ENCODE data around the gene DCAF4. TPM values are rescaled to one million over a fixed set of nuclear protein-coding genes. Genes with fewer than 3 reads are reported as not detected.

The DCAF4 gene, protein sequence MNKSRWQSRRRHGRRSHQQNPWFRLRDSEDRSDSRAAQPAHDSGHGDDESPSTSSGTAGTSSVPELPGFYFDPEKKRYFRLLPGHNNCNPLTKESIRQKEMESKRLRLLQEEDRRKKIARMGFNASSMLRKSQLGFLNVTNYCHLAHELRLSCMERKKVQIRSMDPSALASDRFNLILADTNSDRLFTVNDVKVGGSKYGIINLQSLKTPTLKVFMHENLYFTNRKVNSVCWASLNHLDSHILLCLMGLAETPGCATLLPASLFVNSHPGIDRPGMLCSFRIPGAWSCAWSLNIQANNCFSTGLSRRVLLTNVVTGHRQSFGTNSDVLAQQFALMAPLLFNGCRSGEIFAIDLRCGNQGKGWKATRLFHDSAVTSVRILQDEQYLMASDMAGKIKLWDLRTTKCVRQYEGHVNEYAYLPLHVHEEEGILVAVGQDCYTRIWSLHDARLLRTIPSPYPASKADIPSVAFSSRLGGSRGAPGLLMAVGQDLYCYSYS
- total RNA-seq (2014; rRNA removed; shearing (Covaris generic)), result 12.7 and 22.6 TPM in 2 replicates

DNA sequence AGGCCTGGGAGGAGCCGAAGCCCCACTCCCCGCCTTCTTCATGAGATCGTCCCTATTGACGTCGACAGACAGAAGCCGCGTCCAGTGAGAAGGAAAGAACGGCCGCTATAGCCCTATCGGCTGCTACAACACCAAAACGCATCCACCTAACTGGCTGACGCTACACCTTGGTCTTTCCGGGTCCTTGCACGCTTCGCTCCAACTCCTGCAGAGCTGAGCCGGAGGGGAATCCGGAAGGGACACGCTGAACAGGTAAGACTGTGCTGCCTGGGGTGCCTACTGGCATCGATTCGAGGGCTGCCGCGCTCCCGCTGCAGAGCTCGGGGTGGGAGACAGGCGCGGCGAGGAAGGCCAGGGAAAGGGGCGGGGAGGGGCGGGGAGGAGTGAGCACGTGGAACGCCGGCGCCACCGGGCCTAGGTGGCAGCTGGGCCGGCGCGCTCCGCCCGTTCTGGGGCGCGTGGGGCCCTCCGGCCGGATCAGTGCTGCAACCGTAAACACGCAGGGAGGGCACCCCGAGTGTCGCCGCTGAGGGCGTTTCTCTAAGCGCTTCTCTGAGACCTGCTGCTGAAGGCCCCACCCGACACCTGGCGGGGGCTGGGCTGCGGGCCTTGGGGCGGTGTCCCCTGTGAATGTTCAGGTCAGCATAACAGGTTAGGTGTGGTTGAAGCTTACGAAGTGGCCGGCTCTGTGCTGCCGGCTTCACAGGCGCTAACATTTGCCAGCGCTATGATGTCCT is at the start of gene DCAF4:
Gene DCAF4, plus strand, starts transcription at position 173 of the 737 bp plus-strand sequence. CDS start 11,515 bp downstream, outside the sequence.
- peak; percentile 98 for DNase-seq (ENCODE audit: low read depth)

DNA sequence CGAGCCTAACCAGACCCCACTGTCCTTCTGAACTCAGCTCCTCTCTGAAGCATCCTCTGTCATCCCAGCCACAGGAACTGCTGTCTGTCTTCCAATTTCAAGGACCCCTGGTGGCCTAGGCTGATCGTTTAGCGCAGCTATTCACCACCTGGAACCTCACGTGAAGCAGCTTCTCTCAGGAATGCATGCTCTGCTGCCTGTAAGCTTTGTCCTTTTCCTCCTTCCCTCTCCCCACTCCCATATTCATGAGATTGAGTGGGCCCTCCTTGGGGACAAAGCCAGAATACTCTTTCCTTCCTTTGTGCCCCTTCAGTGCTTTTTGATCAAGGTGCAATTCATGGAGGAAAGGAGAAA is 49.6 kb upstream of the DCAF4 start:
- DNase-seq (ENCODE audit: low read depth), result no peak

DNA sequence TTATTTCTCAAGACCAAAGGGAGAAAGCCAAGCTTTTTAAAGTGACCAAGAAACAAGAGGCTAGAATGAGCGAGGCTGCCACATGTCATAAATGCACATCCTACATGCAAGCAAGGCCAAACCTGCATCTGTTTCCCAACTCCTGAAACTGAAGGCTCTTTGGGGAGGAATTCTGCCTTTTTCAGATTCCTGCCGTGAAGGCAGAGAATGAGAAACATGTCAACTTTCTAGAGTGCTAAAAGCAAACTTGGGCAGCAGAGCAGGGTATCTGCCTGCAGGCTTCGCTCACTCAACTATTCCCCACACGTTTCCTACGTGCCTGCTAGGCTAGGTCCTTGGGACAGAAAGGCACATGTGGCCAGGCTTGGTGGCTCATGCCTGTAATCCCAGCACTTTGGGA is 47.5 kb upstream of the DCAF4 start:
- DNase-seq (ENCODE audit: low read depth), result no peak

DNA sequence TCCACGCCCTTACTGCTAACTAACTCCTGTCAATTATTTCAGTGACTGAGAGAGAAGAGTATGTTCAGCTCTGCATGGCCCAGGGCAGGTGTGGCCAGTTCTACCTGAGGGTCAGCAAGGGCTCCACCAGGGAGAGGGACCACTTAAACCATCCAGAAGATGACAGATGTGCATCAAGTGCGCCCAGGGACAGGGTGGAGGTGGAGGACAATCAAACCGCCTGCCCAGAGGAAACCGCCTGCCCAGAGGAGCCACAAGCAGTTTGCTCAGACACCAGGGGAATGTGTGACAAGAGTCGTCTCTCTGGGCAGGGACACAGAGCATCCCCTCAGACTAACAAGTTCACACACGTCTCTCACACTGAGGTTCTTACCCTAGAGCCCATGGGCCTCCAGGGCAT is 46.8 kb upstream of the DCAF4 start:
- DNase-seq (ENCODE audit: low read depth), result no peak

DNA sequence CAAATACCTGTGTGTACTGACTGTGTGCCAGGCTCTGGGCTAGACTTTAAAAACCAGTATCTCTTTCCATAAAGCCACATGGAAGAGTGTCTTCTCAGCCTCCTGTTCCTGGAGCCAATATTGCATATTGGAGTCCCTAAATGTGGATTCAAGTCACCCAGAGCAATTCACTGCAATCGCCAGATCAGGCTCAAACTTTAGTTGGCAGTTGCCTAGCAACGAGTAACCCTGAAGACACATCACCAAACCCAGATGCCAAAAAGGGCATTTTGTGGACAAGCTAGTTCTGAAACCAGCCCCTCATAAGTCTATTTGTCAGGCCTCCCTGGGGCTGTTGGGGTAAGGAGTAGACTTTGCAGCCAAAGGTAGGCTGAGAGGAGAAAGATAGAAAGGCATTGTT is 46.1 kb upstream of the DCAF4 start:
- DNase-seq (ENCODE audit: low read depth), result peak; percentile 15

DNA sequence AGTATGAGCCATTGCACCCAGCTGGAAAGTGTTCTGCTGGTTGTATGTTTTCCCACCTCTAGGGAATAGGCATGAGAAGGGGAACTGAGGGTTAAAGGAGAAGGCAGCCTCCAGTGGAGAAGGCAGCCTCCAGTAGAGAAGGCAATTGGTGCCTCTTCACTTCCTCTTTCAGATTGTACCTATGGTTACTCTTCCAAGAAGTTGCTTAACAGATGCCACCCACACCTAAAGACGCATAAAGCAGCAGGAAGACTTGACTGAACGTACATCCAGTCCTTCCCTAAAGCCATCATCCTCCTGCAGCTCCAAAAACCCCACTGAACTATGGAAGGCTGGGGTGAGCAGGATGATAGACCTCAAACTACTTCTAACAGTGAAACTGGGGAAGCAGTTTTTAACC is 45.4 kb upstream of the DCAF4 start:
- no peak for DNase-seq (ENCODE audit: low read depth)

DNA sequence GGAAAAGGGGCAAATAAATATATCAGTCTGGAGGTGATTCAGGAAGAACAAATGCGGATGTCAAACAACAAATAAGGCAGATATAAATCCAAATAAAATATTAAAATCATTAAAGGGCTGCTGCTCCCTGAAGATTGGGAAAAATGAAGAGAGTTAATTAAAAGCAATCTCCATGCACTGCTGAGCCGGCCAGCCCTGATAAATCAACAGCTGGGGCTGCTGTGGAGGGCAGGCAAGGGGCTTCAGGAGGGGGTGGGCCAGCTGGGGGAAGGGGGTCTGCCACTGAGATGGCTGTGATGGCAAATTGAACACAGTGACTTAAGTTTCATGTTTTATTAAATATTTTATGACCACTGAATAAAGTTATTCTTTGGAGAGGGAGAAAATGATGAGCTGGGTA is 44.7 kb upstream of the DCAF4 start:
- DNase-seq (ENCODE audit: low read depth), result no peak

DNA sequence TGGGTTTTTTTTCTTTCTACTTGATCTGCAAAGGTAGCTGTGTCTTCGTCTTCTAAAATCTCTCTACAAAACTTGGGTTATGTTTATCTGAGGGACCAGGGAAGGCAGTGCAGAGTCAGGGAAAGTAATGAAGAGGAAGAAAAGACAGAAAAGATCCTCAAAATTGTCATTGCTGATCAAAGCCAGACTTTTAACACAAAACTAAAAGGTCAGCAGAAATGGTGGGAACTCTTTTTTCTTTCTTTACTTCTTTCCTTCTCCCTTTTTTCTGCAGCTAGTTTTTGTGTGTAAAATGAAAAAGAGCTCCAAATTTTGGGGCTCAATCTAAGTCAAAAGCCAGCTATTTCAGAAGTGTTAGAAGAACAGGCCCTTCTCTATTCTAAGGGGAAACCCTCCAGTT is 44.2 kb upstream of the DCAF4 start:
- DNase-seq (ENCODE audit: low read depth), result no peak

DNA sequence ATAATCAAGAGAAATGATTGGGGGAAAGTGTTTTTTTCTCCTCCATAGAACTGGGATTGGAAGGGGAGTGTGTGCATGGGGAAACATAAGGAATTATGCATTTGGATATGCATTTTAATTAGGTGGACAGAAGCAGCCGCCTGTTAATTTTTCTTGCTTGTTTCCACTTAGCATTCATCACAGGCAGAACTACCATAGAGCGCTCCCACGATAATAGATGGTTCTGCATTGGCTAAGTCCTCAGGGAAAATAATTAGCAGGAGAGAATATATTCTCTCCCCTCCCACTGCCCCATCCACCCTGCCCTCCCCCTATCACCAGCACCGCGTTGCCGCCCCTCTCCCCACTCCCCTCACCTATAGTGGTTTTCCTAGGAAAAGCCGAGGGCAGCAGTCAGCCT is 43.8 kb upstream of the DCAF4 start:
- DNase-seq (ENCODE audit: low read depth), result no peak

DNA sequence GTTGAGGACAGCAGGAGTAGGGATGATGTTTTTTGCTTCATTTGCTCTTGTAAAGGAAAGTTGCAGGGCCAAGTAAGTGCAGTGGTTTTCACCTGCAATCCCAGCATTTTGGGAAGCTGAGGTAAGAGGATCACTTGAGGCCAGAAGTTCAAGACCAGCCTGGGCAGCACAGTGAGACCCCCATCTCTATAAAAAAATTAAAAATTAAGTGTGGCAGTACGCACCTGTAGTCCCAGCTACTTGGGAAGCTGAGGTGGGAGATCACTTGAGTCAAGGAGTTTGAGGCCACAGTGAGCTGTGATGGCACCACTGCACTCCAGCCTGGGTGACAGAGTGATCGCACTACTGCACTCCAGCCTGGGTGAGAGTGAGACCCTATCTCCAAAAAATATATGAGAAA is 43.2 kb upstream of the DCAF4 start:
- no peak for DNase-seq (ENCODE audit: low read depth)

DNA sequence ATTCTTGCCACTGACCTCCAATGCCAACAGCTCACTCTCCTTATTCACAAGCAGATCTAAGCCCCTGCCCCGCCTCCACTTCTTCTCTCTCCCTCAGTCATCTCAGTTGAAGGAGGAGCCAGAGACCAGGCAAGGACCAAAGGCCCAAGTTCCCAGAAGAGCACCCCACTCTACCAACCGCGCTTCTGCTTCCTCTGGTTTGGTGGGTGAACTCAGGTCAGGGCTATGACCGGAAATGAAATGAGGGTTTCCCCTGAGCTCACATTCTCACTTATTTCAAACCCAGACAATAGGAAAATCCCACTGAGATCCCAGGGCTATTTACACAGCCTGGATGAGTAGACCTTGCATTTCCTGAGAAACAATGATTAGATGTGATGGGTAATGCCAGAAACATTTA is 42.3 kb upstream of the DCAF4 start:
- no peak for DNase-seq (ENCODE audit: low read depth)

DNA sequence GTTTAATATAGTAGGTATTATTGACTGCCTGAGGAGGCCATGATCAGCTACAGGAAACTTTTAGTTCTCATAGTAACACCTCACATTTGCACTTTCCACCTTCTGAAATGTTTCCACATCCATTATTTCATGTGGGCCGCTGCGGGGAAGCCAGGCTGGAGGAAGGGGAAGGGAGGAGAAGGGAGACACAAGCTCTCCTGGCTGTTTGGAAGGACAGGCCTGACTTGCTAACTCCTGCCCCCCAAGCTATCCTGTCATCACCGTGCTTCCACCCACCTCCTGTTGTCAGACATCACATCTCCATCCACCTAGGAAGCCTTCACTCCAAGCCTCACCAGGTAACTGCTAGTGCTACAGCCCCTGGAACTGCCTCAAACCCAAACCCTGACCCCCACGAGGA is 41.9 kb upstream of the DCAF4 start:
- no peak for DNase-seq (ENCODE audit: low read depth)

DNA sequence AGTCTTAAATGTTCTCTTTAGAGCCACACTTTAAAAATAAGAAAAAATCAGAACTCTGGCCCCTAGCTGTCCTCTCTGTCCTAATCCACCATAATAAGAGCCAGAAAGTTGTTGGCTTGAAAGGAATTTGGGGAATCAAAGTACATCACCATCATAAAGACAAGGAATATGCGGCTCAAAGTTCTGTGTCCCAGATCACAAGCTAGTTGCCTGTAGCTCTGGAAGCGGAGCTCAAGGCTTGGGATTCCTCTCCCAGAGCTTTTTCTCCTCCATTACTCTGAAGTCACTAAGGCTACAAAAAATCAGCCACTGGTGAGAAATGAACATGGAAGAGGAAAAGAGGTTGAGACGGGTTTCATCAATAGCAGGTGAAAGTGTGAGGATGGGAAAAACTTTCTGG is 38.8 kb upstream of the DCAF4 start:
- no peak for DNase-seq (ENCODE audit: low read depth)

DNA sequence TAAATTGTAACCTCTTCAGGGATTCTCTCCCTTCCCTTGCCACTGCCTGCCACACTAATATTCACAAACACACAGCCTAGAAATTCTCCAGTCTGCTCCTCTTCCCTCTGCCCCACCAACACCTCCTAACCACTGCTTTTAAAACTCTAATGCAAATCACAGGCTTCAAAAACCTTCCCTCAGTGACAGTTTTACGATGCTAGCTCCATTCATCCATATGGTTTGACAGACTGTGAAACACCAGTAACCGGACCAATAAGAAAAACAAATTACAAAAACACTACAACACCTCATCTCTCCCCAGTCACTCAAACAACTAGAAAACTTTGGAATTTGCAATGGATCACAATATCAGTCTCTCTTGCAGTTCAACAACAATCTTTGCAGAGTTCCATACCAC is 38.1 kb upstream of the DCAF4 start:
- DNase-seq (ENCODE audit: low read depth), result no peak

DNA sequence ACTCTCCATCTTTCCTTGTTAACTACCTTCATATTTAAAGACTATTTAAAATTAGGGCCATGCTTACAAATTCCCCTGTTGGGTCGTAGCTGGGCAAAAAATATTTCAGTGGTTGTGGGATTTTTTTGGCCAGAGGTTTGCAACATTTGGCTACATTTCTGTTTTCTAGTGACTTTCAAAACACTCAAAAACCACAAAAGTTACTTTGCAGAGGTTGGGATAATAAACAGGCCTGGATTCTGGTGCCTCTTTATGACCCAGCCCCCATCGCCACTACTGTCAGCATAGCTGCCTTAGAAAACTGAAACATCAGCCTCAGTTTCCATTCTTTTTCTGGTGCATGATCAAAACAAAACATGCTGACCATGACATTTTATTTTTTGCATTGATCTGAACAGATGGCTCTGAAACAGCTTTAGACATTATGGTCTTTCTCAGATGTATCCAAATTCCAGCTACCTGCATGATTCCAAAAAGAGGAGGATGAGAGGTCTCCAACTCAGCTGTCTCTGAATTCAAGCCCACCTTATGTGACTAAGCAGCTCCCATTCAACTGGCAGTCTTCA is 37.5 kb upstream of the DCAF4 start:
- DNase-seq (ENCODE audit: low read depth), result no peak

DNA sequence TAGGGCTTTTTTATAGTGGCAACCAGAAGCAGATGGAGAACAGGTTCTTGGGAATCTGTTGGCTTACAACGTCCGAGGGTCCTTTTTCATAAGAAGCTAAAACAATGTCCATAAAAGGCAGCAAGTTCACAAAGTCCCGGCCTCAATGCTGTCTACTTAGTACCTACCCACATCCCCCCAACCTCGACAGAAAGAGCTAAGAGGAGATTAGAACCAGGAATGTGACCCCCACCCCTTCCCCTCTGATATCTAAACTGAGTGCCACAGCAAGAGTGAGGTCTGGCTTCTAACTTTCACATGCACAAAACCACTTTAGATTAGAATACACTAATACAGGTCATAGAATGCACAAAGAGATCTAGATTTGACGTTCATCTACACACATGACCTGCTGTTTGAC is 36.9 kb upstream of the DCAF4 start:
- DNase-seq (ENCODE audit: low read depth), result no peak

DNA sequence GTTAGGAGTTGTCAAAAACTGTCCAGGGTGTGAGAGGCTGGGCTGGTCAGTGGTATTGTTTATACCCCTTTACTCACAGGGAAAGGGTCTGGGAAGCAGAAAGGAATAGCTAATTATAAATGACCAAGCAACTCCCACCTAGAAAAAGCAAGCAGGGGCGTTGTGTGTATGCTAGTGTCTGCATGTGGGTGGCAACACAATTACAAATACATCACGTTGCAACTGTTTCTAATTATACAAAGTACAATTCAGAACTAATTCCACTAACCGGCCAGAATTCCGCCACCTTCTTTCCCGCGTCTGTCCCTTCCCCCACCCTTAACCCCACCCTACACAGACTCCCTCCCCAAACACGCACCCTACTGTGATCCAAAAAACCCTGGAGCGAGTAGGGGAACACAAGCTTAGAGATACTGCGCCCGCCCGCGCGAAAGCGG is 34.6 kb upstream of the DCAF4 start:
- no peak for DNase-seq (ENCODE audit: low read depth)

DNA sequence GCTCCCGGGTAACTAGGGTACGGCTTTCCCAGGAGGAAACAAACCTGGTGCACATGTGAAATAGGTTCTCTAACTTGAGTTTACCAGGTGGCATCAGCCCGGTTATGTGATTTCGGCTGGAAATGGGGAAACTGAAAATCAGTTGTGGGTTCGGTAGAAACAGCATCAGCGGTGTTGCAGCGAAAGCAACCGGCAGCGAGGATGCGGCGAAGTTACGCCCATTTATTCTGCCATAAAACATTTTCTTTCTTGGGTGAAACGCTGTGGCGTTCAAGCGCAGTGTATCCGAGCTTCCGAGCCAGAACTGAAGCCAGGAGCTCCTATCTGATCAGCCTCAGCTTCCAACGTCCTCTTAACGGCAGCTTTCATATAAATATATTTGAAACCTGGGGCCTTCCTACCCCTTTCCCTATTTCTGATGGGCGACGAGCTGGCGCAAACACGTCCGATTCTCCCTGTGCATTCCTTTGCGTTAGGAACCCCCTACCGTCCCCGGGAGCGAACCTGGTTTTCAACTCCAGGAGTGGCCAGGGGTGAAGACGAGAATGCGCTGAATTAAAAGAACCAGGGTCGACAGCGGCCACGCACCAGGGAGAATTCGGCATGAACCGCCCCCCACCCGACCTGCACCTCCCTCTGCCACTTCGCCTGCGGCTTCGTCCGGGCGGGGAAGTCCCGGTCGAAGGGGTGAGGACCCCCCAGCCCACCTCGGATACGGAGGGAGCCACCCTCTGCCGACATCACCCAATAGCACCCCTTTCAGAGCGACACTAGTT is 34.0 kb upstream of the DCAF4 start:
- peak; percentile 37 for DNase-seq (ENCODE audit: low read depth)

DNA sequence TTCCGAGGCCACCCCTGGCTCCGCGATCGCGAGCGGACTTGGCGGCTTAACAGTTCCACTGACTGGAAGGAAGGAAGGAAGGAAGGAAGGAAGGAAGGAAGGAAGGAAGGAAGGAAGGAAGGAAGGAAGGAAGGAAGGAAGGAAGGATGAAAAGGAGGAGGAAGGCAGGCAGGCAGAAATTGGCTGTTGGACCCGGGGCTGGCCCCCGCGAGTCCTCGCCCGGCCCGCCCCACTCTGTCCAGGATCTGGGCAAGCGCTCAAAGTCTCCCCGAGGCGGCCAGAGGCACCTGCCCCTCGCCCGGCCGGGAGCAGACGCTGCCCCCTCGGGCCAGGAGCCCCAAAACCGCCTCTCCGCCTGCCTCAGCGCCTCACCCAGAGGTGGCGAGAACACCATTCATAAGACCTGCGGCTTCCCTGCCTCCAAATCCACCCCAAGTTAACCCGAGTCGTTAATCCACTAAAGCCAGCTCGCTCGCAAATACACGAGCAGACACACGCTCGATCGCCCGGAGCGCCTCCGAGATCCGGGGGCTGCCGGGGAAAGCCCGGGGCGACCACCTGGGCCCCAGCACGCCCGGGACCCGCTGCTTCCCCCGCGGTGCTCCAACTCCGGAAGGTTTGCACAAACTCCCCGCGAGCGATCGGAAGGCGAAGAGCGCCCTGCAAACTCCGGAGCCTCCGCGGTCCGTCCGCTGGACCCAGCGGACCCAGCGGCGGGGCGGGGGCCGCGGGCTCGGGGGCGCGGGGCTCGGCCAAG is 33.2 kb upstream of the DCAF4 start:
- DNase-seq (ENCODE audit: low read depth), result no peak

DNA sequence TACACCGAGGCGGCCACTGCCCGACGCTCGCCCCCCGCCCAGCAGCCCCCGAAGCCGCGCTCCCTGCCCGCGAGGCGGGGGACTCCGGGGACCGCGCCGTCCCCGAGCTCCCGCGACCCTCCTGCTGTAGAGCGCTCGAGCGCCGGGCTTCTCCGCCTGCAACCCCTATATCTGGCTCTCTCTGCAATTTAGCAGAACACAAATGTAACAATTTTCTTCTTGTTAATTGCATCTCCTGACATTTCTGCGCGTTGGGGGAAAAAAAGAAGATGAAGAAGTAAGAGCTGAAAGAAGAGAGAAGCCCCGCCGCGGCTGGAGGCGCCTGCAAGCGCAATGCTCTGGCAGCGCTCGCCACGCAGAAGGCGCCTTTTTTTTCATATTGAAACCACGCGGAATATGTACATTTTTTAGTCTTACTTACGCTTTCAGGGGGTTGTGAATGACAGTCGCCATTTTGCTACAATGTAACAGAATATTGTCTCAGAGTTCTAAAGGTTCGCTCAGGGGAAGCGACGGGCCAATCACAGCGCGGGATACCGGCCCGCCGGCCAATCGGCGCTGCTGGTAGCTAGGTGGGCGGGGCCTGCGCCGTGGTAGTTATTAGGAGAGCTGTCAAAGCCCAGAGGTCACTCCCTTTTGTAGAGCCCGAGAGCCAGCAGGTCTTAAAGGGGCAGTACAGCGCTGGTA is 32.5 kb upstream of the DCAF4 start, which contains the start of gene DPF3:
Gene DPF3, minus strand, starts transcription at position 466 of the 687 bp plus-strand sequence. Its CDS starts 13 bp downstream, at position 453.
- DNase-seq (ENCODE audit: low read depth), result peak; percentile 95

DNA sequence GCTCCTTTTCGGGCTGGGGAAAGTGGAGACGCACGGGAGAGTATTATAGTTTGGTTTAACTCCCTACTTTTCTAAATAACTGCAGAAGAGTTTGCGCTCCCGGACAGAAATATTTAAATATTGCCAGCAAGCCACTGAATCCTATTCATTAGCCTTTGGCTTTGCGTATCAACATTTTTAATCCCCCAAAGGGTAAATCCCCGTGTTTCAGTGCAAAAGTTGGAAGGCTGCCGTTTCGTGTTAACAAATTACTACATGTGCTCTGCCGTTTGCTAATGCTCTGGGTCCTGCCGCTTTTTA is 32.0 kb upstream of the DCAF4 start:
- DNase-seq (ENCODE audit: low read depth), result no peak

All from RPMI7951 (cell line).